ENCODE data around the gene TACR1. TPM values are rescaled to one million over a fixed set of nuclear protein-coding genes. Genes with fewer than 3 reads are reported as not detected.

The TACR1 gene
- polyA plus RNA-seq, 1 donor from 2014 or later, result 0.78 TPM

GRCh38 chr2:75022516-75022915 lies 176.8 kb downstream of the TACR1 start:
- TF ChIP-seq REST (IDR thresholded peaks at IDR 0.05; ENCODE audit: borderline replicate concordance) (no peak), EP300 (conservative IDR thresholded peaks at IDR 0.05; ENCODE audit: poor library complexity, severe bottlenecking) (no peak), CTCF (IDR thresholded peaks at IDR 0.05; ENCODE audit: poor library complexity, severe bottlenecking) (no peak), MXI1 (conservative IDR thresholded peaks at IDR 0.05; ENCODE audit: poor library complexity, severe bottlenecking) (no peak), SMC3 (conservative IDR thresholded peaks at IDR 0.05; ENCODE audit: poor library complexity) (no peak), TAF1 (IDR thresholded peaks at IDR 0.05; ENCODE audit: low read depth) (no peak), EZH2 (IDR thresholded peaks at IDR 0.05; ENCODE audit: borderline replicate concordance, insufficient read depth, low read length, poor library complexity, severe bottlenecking) (no peak), POLR2AphosphoS5 (IDR thresholded peaks at IDR 0.05) (no peak)
- H3K9ac ChIP-seq (ENCODE audit: low read length), result no peak overlapping the region
- no peaks in the 10 kb centered on the region for H3F3A ChIP-seq (ENCODE audit: insufficient read depth, low read length, poor library complexity, severe bottlenecking)
- H3K27ac ChIP-seq (ENCODE audit: low read length), result no peak overlapping the region
- no peak overlapping the region for H2AFZ ChIP-seq (ENCODE audit: low read depth, low read length)
- no peaks in the 10 kb centered on the region for H4K20me1 ChIP-seq (ENCODE audit: insufficient read depth)
- no peaks in the 10 kb centered on the region for H3K79me2 ChIP-seq (replicated peaks; ENCODE audit: insufficient read depth, low read length)
- no peak overlapping the region for H3K4me3 ChIP-seq (ENCODE audit: low read length)
- H3K4me2 ChIP-seq (ENCODE audit: low read length), result no peak overlapping the region
- no peaks in the 10 kb centered on the region for H3K27me3 ChIP-seq (ENCODE audit: insufficient read depth, low read depth, low read length)
- no peaks in the 10 kb centered on the region for H3K9me2 ChIP-seq (ENCODE audit: insufficient read depth, low read length)
- H3K36me3 ChIP-seq (ENCODE audit: insufficient read depth, low read length), result no peaks in the 10 kb centered on the region
- no peaks in the 10 kb centered on the region for H3K9me3 ChIP-seq (ENCODE audit: low read length)

GRCh38 chr2:75021672-75022071 lies 177.6 kb downstream of the TACR1 start:
- no peak overlapping the region for H3K27ac ChIP-seq (ENCODE audit: low read length)
- H3K27me3 ChIP-seq (ENCODE audit: insufficient read depth, low read depth, low read length), result no peaks in the 10 kb centered on the region
- H3K36me3 ChIP-seq (ENCODE audit: insufficient read depth, low read length), result no peaks in the 10 kb centered on the region
- no peak overlapping the region for H2AFZ ChIP-seq (ENCODE audit: low read depth, low read length)
- H3K79me2 ChIP-seq (replicated peaks; ENCODE audit: insufficient read depth, low read length), result no peaks in the 10 kb centered on the region
- TF ChIP-seq EP300 (conservative IDR thresholded peaks at IDR 0.05; ENCODE audit: poor library complexity, severe bottlenecking) (no peak), TAF1 (IDR thresholded peaks at IDR 0.05; ENCODE audit: low read depth) (no peak), SMC3 (conservative IDR thresholded peaks at IDR 0.05; ENCODE audit: poor library complexity) (no peak), CTCF (IDR thresholded peaks at IDR 0.05; ENCODE audit: poor library complexity, severe bottlenecking) (no peak), MXI1 (conservative IDR thresholded peaks at IDR 0.05; ENCODE audit: poor library complexity, severe bottlenecking) (no peak), EZH2 (IDR thresholded peaks at IDR 0.05; ENCODE audit: borderline replicate concordance, insufficient read depth, low read length, poor library complexity, severe bottlenecking) (no peak), RAD21 (conservative IDR thresholded peaks at IDR 0.05) (no peak), POLR2AphosphoS5 (IDR thresholded peaks at IDR 0.05) (no peak), REST (IDR thresholded peaks at IDR 0.05; ENCODE audit: borderline replicate concordance) (no peak)
- H3K4me3 ChIP-seq (ENCODE audit: low read length), result no peak overlapping the region
- no peak overlapping the region for H3K9ac ChIP-seq (ENCODE audit: low read length)
- H3K4me2 ChIP-seq (ENCODE audit: low read length), result no peak overlapping the region
- H3F3A ChIP-seq (ENCODE audit: insufficient read depth, low read length, poor library complexity, severe bottlenecking), result no peaks in the 10 kb centered on the region
- H3K9me2 ChIP-seq (ENCODE audit: insufficient read depth, low read length), result no peaks in the 10 kb centered on the region
- H3K9me3 ChIP-seq (ENCODE audit: low read length), result no peaks in the 10 kb centered on the region
- no peaks in the 10 kb centered on the region for H4K20me1 ChIP-seq (ENCODE audit: insufficient read depth)
